Measurements from ENCODE around the gene IL17B.

Gene IL17B

DNA sequence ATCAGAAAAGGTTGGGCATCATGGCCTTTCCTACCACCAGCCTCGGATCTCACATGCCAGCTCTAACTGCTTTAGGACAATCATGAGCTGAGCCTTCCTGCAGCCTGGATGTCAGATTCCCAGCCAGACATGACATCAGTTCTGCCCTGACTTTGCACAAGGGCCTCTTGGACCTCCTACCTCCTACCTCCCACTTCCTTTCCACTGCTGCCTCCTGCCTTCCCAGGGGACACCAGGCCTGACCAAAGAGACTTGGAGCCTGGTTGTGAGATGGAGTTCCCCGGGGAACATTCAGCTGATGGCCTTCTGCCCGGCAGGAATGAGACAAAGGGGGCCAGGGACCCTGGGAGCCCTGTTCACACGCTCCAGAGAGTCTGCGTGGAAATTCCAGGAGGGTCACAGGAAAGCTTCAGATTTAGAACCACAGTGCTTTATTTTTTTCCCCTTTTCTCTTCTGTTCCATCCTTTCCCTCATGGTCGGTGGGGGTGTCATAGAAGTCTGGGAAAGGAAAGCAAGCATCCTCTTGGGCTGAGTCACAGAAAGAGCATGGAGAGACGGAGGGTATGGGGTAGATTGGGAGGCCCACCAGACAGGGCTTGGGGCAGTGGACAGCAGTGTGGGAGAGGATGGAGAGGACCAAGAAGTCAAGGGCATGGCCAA lies 35.4 kb upstream of the IL17B start:
- no peak for FAIRE-seq

DNA sequence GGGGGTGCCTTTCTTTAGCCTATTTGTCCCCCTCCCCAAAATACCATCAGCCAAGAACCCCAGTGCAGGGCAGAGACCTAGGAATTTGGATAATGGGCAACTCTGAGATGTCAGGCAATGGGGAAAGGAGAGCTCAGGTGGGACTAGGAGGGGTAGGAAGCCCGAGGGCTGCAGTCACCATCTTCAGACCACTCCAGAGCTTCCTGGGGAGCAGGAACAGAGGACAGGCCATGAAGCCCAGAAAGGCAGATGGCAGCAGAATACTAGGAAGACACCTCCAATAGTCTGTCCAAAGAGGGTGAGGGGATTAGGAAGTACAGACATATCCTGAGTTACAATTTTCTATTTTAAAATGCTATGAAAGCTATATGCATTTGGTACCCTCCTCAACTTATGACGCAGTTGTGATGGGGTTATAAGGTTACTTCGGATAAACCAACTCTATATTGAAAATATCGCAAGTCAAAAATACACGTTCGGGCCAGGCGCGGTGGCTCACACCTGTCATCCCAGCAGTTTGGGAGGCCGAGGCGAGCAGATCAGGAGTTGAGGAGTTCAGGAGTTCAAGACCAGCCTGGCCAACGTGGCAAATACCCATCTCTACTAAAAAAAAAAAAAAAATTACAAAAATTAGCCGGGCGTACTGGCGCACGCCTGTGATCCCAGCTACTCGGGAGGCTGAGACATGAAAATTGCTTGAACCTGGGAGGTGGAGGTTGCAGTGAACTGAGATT lies 34.6 kb upstream of the IL17B start:
- no peak for FAIRE-seq

DNA sequence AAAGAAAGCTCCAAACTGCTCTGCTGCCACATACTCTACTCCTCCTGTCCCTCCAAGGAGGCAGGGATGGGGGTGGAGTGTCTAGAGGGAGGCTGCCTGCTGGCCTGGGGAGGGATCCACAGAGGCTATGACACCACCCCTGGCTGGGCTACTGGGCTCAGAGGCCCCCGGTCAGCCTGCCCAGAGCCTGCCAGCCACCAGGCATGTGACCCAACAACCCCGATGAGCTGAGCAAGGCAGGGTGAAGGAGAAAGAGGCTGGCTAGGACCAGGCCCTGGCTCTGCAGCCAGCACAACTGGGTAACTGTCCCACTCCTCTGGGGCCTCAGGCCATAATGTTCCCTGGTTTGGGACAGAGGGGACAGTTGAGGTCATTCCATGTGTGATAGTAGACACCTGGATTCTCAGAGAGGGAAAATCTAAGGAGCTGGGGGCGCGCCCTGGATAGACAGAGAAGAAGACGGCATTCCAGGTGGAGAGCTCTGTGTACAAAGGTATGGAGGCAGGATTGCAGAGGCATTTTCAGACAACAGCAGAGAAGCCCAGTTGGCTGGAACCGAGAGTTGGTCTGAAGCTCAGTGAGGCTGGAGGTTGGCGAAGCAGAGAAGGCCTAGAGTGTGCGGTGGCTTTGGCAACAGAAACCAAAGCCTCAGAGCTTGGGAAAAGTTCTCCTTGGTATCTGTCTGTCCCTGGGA lies 33.8 kb upstream of the IL17B start:
- no peak for FAIRE-seq

DNA sequence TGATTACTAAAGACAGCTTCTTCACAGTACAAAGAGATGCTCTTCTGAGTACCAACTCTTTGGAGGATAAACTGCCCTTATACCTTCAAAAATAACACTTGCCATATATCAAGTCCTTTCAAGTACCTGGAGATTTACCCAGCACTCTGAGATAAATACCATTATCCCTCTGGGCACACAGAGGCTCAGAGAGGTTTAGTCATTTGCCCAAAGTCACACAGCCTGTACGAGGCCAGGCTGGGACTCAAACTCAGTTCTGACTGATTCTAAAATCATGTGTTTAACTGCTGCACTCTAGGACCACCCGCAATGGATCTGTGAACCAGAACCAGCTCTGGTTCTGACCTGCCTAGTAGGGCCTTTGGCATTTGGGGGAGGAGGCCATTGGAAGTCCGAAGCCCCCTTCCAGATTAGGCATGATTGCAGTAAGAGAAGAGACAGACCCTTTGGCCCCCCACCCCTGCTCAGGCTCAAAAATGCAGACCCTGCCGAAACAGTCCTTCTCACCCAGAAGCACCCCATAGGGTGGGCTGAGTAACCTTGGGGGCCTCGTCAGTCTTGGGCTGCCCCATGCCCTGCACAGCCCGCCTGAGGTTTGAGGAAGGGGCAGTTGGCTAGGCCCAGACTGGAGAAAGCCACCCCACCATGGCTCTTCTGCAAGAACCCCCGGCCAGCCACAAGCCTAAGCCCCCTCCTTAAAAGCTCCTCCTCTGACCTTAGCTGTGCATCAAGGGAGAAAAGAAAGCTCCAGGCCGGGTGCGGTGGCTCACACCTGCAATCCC lies 32.8 kb upstream of the IL17B start:
- no peak for FAIRE-seq

DNA sequence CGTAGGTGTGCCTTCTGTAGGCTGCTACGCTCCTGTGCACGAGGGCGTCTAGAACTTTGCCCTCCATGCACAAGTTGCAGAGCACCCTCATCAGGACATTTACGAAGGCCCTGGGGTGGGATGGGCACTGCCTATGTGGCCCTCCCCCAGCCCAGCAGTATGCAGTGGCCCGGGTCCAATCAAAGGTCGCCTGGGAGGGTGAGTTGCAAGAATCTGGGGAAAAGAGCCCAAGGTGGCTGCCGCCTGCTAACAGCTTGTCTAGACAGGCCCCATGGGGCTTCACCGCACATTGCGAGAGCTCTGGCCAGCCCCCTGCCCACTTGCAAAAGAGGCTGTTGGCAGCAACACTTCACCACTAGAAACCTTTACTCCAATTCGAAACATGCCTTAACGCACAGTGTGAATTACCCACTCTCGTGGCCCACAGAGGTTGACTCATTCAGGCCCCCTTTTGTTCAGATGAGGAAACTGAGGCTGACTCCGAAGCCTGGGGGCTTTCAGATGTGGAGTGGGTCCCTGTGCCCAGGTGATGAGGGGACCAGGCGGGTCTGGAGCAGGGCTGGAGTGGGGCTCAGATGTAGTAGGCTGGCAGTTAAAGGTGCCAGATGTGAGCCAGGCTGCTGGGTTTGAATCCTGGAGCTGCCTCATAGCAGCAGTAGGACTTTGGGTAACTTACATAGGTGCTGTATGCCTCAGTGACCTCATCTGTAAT lies 31.8 kb upstream of the IL17B start:
- FAIRE-seq: no peak

DNA sequence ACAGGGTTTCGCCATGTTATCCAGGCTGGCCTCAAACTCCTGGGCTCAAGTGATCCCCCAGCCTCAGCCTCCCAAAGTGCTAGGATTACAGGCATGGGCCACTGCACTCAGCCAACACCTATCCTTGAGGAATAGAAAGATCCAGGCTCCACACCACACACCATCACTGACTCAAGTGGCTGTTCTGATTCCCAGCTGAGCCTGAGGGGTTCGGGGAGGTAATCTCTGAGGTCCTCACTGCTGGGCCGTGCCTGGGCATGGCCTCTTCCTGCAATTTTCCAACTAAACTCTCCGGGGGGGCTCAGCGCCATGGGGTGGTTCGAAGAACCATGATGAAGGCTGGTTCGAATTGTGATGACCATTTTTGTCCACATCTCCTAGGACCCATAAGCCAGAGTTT lies 31.0 kb upstream of the IL17B start:
- no peak for FAIRE-seq

DNA sequence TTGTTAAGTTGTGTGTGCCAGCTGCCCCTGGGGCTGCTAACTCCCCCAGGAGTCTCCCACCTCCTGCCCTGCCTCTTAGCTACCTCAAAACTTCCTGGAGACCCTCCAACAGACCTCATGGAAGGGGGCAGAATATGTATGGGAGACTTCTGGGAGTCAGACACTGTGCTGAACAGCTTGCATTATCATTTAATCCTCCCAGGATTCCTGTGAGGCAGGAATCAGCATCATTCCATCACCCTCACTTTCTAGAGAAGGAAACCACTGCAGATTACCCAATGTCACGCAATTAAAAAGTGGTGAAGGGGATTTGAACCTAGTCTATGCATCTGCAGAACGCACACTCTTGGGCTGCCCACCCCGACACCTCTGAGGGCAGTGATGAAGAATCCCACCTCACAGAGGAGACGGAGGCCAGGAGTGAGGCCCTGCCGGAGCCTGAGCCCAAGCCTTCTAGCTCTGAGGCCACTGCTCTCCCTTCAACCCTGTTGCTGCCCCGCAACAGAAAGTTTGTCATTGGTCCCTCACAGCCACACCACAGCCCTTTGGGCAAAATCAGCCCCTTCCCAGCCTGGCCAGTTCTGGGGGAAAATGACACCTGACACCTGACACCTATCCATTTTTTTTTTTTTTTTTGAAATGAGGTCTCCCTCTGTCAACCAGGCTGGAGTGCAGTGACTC lies 30.3 kb upstream of the IL17B start:
- FAIRE-seq: no peak

DNA sequence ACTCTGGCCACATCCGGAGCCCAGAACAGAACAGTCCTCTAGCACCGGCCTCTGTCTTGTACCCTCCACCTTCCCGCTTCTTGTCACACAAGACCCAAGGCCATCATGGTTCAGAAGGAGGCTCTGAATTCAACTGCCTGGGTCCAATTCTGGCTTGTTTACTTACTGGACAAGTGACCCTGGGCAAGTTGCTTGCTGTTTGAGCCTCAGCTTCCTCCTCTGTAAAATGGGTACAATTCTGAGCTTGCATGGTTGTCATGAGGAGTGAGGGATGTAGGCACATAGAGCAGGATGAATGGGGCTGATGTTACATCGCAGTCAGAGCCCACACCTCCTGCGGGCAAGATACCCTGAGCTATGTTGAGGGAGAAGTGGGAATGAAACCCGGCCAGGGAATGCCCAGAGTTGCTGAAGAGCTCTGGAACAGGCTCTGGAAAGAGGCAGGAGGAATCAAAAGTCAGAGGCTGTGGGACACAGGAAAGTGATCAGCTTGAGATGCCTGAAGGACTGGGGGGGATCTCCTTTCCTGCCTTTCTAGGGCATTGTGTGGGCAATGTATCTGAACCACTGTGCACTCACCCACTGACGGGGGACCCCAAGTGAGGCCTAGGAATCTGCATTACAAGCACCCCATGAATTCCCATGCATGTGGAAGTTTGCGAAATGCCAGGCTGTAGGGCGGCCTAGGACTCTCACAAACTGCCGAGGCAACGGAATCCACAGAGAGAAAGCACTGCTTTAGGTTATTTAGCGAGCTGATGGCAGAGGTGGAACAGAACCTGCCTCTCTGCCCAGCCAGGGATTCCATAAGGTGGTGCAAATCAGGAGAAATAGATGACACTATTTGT lies 29.4 kb upstream of the IL17B start:
- FAIRE-seq: no peak

DNA sequence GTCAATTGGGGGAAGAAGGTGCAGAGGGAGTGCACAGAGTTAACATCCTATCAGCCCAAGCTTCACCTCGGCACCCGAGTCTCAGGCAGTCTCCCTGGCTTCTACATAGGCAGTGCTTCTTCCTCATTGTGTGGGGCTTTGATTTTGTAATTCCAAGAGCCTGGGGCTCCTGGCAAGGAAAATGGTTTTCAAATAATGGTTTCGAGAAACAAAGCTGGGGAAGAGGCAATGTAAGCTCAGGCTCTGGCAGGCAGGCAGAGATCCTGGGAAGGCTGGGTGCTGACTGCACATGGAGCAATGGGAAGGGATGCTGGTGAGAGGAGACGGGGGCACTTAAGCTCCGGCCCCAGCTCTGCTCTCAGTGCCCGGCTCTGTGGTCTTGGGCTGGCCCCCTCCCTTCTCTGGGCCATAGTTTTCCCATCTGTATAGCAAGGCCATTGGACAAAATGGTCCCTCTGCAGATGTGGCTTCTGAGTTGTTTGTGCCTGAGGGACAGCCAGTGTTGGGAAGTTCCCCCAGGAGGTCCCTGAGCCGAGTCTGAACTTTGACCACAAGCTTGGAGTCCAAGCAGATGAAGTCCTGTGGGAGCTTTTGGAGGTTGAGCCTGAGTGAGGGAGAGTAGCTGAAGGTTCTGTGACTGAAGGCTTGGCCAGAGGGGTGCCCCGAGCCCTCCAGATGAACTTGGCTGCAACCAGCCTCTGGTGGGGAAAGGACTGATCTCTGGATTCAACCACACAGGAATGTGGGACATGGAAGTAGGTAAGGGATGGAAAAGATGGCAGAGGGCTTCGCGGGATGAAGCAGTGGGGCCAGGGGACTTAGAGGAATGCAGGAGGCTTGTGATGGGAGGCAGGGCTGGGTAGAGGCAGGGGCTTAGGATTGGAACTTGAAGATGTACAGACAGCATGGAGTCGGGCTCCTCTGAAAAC lies 28.5 kb upstream of the IL17B start:
- FAIRE-seq: no peak

DNA sequence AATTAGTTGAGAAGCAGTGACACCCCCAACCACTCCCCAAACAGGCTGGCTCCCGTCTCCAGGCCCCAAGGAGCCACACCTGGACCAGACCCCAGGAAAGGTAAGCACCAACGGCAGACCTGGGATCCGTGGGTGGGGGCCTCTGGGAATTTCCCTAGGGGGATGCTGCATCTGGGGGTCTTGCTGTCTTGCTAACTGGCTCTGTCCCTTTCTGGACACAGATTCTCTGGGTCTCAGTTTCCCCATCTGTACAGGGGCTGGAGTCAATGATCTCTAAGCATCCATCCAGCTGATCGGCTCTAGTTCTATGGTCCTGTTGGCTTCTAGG lies 27.9 kb upstream of the IL17B start:
- no peak for FAIRE-seq

DNA sequence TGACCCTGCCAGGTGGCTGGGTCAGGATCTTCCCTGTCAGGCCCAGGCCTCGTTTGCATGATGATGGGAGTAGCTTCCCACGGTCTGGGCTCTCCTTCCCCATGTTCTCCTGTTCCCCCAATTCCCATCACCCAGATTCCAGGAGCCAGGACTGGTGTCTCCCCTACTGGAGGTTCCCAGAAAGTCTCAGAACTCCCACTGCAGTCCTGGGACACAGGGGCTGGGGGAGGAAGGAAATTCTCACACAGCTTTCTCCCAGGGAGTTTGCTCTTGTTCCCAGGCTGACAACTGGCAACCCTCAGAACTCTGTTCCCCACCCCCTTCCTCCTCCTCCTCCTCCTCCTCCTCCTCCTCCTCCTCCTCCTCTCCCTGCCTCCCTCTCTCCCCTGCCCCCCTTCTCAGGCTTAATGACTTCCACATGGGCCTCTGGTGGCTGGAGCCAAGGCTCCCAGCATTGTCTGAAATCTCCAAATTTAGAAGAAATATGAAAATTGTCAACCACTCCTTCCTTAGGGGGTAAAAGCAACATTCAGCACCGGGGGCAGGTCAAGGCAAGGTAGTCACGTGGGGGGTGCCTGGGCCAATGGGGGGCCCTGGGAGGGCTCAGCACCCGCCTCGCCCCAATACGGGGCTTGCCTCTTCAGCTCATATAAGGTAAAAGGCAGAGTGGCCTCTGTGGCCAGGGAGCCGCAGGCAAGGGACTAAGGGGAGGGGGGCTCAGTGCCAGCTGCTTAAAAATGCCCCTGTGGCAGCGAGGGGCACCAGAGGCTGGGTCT lies 27.3 kb upstream of the IL17B start:
- FAIRE-seq: no peak

DNA sequence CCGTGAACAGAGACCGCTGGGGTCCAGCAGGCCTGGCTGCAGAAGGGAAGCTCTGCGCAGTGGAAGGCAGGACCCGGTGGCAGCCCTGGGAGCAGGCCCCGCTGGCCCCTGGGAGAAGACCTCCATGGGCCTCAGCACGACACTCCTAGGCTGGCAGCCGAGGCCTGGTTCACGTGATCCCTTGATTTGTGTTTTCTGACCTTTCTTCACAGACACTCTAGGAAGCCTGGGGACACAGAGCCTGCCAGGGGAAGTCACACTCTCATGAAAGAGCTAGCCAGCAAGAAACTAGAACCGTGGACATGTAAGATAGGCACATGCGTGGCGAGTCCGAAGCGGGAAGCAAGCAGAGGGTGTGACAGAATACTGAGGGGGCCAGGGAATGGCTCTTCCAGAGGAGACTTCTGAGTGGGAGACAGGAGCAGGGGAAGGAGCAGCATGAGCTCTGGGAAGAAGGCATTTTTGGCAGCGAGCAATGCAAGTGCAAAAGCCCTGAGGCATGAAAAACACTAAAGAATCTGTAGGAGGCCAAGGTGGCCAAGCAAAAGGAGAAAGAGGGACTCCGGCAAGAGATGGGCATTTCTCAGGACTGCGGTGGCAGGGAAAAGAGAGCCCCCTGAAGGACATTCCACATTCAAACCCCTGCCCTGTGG lies 26.6 kb upstream of the IL17B start:
- FAIRE-seq: no peak

DNA sequence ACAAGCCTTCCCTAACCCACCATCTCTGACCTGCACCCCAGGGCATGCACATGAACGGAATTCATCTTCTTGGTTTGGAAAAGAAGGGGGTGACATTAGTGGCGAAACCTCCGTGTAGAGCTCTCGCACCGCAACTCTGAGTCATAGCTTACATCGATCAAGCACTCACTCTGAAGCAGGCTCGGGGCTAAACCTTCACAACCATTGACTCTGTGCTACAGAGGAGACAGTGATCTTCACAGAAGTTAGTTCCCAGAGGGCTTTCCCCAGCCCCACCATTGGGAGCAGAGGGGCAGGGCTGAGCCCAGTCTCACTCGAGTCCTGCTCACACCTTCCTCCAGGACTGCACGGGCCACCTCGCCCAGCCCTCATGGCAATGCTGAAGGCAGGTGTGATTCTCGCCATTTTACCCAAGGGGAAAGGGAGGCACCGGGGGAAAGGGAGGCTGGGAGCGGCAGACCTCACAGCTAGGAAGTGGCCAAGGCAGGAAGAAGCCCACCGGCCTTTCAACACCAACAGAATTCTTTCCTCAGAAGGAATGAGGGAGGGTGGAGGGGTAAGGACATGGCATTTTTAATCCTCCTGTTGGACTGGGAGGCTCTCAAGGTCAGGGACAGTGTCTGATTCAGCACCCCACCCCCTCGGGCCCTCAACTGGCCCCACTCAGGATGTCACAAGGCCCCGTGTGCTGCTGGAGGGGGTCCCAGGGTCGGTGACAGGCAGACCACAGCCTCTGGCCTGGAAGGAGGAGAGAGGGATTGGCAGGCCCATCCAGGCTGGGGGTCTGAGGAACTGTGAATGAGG lies 25.9 kb upstream of the IL17B start:
- FAIRE-seq: no peak

DNA sequence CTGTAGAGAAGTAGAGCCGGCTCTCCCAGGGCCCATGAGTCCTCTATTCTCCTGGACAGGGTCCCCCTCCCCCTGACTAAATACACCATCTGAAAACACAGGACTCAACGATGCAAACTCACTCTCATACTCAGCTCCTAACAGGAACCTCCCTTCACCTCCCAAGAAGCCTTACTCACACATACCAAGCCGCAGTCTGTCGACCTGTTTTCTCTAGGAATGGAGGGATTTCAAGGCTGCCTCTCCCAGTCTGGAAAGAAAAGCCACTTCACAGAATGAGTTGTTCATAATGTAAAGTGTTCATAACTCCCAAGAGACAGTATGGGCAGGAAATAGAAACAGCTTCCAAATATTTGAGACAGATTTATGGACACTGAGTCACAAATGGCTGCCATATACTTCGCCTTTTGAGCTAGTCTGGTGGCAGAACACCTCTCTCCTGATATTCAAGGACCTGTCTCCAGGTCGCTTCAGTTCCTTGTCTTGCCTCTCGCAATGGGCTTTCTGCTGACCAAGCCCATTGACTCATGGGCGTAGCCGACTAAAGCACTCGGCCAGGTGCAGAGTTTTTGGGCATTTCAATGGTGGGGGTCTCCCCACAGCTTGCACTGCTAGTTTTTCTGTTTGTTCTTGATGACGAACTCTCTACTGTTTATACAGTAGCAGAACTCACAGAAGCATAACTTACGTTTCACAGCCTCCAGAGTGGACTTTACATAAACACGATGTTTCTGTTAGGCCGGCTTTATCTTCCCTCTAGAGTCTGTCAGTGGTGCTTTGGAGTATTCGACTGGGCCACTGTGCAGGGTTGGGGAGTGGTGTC lies 25.0 kb upstream of the IL17B start:
- no peak for FAIRE-seq

DNA sequence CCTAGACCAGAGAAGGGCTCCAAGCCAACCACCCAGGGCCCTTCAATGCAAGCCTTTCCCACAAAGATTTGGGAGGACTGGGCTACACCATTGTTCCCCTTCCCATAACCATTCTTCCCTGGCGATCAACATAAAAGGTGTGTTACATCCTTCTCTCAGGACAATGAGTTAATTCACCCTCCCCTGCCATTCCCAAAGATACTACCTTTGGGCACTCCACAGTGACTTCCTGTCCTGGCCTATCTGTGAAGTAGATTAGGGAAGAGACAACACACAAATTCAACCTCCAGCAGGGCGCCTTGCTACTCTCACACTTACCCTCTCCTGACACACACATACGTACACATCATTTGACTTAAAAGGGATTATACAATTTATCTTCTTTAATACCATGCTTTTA lies 23.2 kb upstream of the IL17B start:
- FAIRE-seq: no peak

DNA sequence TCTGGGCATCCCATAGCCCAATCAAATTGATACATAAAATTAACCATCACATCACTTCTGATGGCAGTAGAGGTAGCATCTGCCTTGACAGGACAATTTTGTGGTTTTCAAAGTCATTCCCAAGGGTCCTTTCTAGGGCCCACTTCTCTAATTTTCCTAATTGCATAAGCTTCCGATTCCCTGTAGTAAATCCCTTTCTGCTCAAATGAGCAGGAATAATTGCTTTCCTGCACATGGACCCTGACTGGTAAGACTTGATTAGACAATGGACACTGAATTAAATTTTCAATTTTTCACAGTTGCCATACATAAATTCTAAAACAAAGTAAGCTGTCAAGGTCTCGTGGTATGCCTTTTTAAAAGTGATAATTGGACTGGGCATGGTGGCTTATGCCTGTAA lies 22.0 kb upstream of the IL17B start:
- no peak for FAIRE-seq

DNA sequence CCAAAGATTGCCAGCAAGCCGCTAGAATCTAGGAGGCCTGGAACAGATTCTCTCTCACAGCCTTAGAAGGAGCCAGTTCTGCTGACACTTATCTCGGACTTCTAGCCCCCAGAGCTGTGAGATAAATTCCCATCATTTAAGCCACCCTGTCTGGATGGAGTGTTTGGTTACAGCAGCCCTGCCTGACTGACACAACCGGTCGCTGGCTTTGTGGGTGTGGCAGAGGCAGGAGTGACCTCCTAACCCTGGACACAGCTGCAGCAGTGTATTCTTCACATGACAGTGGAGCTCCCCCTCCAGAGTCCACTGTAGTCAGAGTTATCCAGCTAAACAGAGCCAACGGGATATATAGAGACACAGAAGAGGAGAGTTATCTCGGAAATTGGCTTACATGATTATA lies 21.2 kb upstream of the IL17B start:
- FAIRE-seq: no peak

All from G401.6 (cell line).